ENCODE data around the gene IZUMO4.
"Not testable (repeated sequence)": the region's sequence is repeated elsewhere in the genome, so short reads cannot be mapped to it uniquely, and the experiment has no call there.

Gene IZUMO4

GRCh38 chr19:2127758-2128157, 31.0 kb downstream of the IZUMO4 start:
- TF ChIP-seq, protein P1, sequence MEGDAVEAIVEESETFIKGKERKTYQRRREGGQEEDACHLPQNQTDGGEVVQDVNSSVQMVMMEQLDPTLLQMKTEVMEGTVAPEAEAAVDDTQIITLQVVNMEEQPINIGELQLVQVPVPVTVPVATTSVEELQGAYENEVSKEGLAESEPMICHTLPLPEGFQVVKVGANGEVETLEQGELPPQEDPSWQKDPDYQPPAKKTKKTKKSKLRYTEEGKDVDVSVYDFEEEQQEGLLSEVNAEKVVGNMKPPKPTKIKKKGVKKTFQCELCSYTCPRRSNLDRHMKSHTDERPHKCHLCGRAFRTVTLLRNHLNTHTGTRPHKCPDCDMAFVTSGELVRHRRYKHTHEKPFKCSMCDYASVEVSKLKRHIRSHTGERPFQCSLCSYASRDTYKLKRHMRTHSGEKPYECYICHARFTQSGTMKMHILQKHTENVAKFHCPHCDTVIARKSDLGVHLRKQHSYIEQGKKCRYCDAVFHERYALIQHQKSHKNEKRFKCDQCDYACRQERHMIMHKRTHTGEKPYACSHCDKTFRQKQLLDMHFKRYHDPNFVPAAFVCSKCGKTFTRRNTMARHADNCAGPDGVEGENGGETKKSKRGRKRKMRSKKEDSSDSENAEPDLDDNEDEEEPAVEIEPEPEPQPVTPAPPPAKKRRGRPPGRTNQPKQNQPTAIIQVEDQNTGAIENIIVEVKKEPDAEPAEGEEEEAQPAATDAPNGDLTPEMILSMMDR (IDR thresholded peaks at IDR 0.05; ENCODE audit: low read depth, low read length): no peak
- Histone ChIP-seq H3K27me3 (no peaks in the 10 kb centered on the region), H3K4me1 (no peaks in the 10 kb centered on the region), H3K36me3 (peaks cover 56% of the 10 kb centered on the region), H3K9me3 (no peaks in the 10 kb centered on the region), H3K4me3 (ENCODE audit: low read depth, low read length) (no peak overlapping the region)
- no peak for DNase-seq

DNA sequence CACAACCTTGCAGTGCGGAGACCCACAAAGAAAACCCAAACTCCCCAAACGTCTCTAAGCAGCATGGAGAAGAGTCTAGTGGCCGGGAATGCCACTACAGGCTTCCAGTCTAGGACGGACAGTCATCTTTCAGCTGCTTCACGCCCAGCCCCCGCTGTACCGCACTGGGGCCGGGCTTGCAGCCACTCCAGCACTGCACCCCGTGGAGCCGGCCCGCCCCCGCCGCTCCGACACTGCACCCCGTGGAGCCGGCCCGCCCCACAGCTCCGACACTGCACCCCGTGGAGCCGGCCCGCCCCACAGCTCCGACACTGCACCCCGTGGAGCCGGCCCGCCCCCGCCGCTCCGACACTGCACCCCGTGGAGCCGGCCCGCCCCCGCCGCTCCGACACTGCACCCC, 31.5 kb downstream of the IZUMO4 start:
- DNase-seq; H3K9me3 ChIP-seq; H3K4me1 ChIP-seq; H3K27me3 ChIP-seq; H3K4me3 ChIP-seq (ENCODE audit: low read depth, low read length): not testable (repeated sequence)
- H3K36me3 ChIP-seq: peaks cover 55% of the 10 kb centered on the region

- peaks cover 53% of the 10 kb centered on the region for H3K36me3 ChIP-seq
- H3K4me1 ChIP-seq: no peaks in the 10 kb centered on the region
- no peaks in the 10 kb centered on the region for H3K27me3 ChIP-seq
- no peaks in the 10 kb centered on the region for H3K9me3 ChIP-seq
- TF ChIP-seq, protein P1 (IDR thresholded peaks at IDR 0.05; ENCODE audit: low read depth, low read length): no peak
- no peak overlapping the region for H3K4me3 ChIP-seq (ENCODE audit: low read depth, low read length)
- no peak for DNase-seq
Observed at GRCh38 chr19:2129022-2129421, 32.3 kb downstream of the IZUMO4 start.

- no peaks in the 10 kb centered on the region for H3K27me3 ChIP-seq
- no peaks in the 10 kb centered on the region for H3K4me1 ChIP-seq
- no peak for DNase-seq
- TF ChIP-seq, protein P1 (IDR thresholded peaks at IDR 0.05; ENCODE audit: low read depth, low read length): no peak
- H3K36me3 ChIP-seq: peaks cover 48% of the 10 kb centered on the region
- no peak overlapping the region for H3K4me3 ChIP-seq (ENCODE audit: low read depth, low read length)
- H3K9me3 ChIP-seq: no peaks in the 10 kb centered on the region
Observed at GRCh38 chr19:2129486-2129885, 32.8 kb downstream of the IZUMO4 start.

DNA sequence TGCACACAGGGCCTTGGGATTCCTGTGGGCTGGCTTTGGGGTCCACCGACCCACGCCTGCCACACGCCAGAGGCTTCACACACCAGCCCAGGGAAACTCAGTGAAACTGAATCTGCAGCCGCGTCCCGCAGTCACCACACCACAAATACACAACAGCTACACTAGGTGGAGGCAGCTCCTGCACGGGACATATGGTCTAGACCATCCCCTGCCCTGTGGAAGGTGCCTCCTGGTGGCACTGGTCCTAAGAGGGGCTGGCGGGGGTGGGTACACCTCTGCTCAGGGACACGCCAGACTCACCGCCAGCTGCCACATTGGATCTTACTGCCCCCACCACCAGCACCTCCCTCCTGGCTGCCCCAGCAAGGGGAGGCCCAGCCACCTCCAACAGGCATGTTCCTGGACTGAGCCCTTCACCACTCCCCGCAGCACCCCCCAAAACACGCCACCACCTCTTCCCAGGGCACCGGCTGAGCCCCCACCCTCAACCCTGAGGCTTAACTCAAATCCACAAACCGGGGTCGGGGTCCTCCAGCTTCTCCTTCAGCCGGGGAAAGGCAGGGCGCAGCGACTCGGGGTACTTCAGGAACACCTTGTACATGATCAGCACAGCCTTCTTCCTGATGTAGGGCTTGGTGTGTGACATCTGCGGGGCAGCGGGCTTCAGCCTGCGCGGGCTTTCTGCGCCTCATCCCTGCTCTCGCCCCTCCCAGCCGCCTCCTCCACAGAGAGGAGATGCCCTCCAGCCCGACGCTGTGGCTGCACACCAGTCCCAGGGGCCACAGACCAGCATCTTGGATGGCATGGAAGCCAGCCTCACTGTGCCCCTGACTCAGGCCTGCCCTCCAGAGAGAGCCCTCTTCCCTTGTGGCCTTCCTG, 33.4 kb downstream of the IZUMO4 start:
- H3K4me3 ChIP-seq (ENCODE audit: low read depth, low read length): no peak overlapping the region
- no peaks in the 10 kb centered on the region for H3K27me3 ChIP-seq
- TF ChIP-seq, protein P1 (IDR thresholded peaks at IDR 0.05; ENCODE audit: low read depth, low read length): no peak
- peaks cover 48% of the 10 kb centered on the region for H3K36me3 ChIP-seq
- DNase-seq: peak; percentile 4
- H3K4me1 ChIP-seq: no peaks in the 10 kb centered on the region
- H3K9me3 ChIP-seq: no peaks in the 10 kb centered on the region

GRCh38 chr19:2131012-2131975, 34.6 kb downstream of the IZUMO4 start:
- H3K27me3 ChIP-seq; H3K9me3 ChIP-seq; DNase-seq; H3K4me3 ChIP-seq (ENCODE audit: low read depth, low read length); H3K4me1 ChIP-seq: not testable (repeated sequence)
- peaks cover 46% of the 10 kb centered on the region for H3K36me3 ChIP-seq
